Caki2 (cell line): ENCODE data around the gene TM9SF1. TPM values are rescaled to one million over a fixed set of nuclear protein-coding genes. Genes with fewer than 3 reads are reported as not detected.

Experiments
- DNase-seq: peaks from one replicate; pipeline ENCODE4 v3.0.0-alpha.2; 2015; ENCODE audit warnings: low read depth
- in situ Hi-C: cut with HindIII; loops from 2 replicates; pipeline ENCODE4 v1.10.0; 2016; ENCODE audit warnings: low sequenced_read_pairs, low pct_unique_long_range_greater_than_20kb, mixed read lengths
- total RNA-seq: library from RNA; depleted of rRNA; stranded (reverse); fragments of >200 nt; shearing (Covaris generic); gene quantifications from 2 replicates; pipeline ENCODE4 v1.2.3, GENCODE V29; 2014; ENCODE audit warnings: low replicate concordance

TM9SF1 gene
- total RNA-seq, 1 experiment from 2014 or later = 50.9 TPM

GRCh38 chr14:24185026-24185425, 10.2 kb downstream of the TM9SF1 start:
- in situ Hi-C loops = no loop called here

GRCh38 chr14:24184104-24184970, 10.9 kb downstream of the TM9SF1 start:
- in situ Hi-C loops = no loop called here
- DNase-seq = no peak

More at GRCh38 chr14:24185026-24185425, 10.2 kb downstream of the TM9SF1 start:
- no peak for DNase-seq

- in situ Hi-C loops = no loop called here
- no peak for DNase-seq
Measured at GRCh38 chr14:24183014-24183481, 12.2 kb downstream of the TM9SF1 start.

GRCh38 chr14:24182110-24182882, 12.9 kb downstream of the TM9SF1 start:
- in situ Hi-C loops = no loop called here

GRCh38 chr14:24181371-24182077, 13.7 kb downstream of the TM9SF1 start:
- DNase-seq = no peak
- in situ Hi-C loops = no loop called here

More at GRCh38 chr14:24182110-24182882, 12.9 kb downstream of the TM9SF1 start:
- no peak for DNase-seq

GRCh38 chr14:24179961-24180796, 15.1 kb downstream of the TM9SF1 start:
- peak; percentile 68 for DNase-seq
- in situ Hi-C loops = no loop called here

GRCh38 chr14:24179294-24179960, 15.8 kb downstream of the TM9SF1 start:
- in situ Hi-C loops = no loop called here

GRCh38 chr14:24178399-24179178, 16.7 kb downstream of the TM9SF1 start:
- DNase-seq = no peak
- in situ Hi-C loops = no loop called here

More at GRCh38 chr14:24179294-24179960, 15.8 kb downstream of the TM9SF1 start:
- DNase-seq = no peak

- DNase-seq = no peak
- in situ Hi-C loops = no loop called here
Measured at GRCh38 chr14:24177891-24178290, 17.4 kb downstream of the TM9SF1 start.

- in situ Hi-C loops = no loop called here
Measured at GRCh38 chr14:24177041-24177825, 18.0 kb downstream of the TM9SF1 start.

GRCh38 chr14:24176599-24176998, 18.6 kb downstream of the TM9SF1 start:
- no peak for DNase-seq
- in situ Hi-C loops = no loop called here

More at GRCh38 chr14:24177041-24177825, 18.0 kb downstream of the TM9SF1 start:
- no peak for DNase-seq

GRCh38 chr14:24172871-24173281, 22.4 kb downstream of the TM9SF1 start:
- DNase-seq = no peak

GRCh38 chr14:24172261-24172860, 22.9 kb downstream of the TM9SF1 start:
- in situ Hi-C loops = no loop called here
- no peak for DNase-seq

More at GRCh38 chr14:24172871-24173281, 22.4 kb downstream of the TM9SF1 start:
- in situ Hi-C loops = no loop called here

GRCh38 chr14:24171422-24172260, 23.6 kb downstream of the TM9SF1 start, which contains the start of gene REC8:
TSS of gene REC8 (plus strand) at chr14:24172080. CDS start at chr14:24172553, 473 bp downstream.
- no peak for DNase-seq
- in situ Hi-C loops = no loop called here
